Measurements from ENCODE around the gene PDE4B.
"Not testable (repeated sequence)": the region's sequence is repeated elsewhere in the genome, so short reads cannot be mapped to it uniquely, and the experiment has no call there.

Gene PDE4B

GRCh38 chr1:66069976-66070876, 277.5 kb downstream of the PDE4B start:
- no peak for DNase-seq

- DNase-seq: no peak
Measured at GRCh38 chr1:66073388-66073787, 280.7 kb downstream of the PDE4B start.

GRCh38 chr1:66074147-66074546, 281.5 kb downstream of the PDE4B start:
- no peak for DNase-seq

- DNase-seq: no peak
Measured at GRCh38 chr1:66078412-66078811, 285.7 kb downstream of the PDE4B start.

- no peak for DNase-seq
Measured at GRCh38 chr1:66083003-66083402, 290.3 kb downstream of the PDE4B start.

GRCh38 chr1:66084442-66084841, 291.7 kb downstream of the PDE4B start:
- no peak for DNase-seq

GRCh38 chr1:66085600-66085999, 292.9 kb downstream of the PDE4B start:
- DNase-seq: no peak

GRCh38 chr1:66088787-66089186, 296.1 kb downstream of the PDE4B start:
- DNase-seq: no peak

GRCh38 chr1:66090859-66091457, 298.3 kb downstream of the PDE4B start:
- no peak for DNase-seq

GRCh38 chr1:66095190-66095589, 302.5 kb downstream of the PDE4B start:
- DNase-seq: no peak

- DNase-seq: not testable (repeated sequence)
Measured at GRCh38 chr1:66100959-66101358, 308.3 kb downstream of the PDE4B start.

GRCh38 chr1:66104076-66104475, 311.4 kb downstream of the PDE4B start:
- DNase-seq: not testable (repeated sequence)

GRCh38 chr1:66108624-66109023, 315.9 kb downstream of the PDE4B start:
- no peak for DNase-seq

- DNase-seq: no peak
Measured at GRCh38 chr1:66112744-66113400, 320.2 kb downstream of the PDE4B start.

- no peak for DNase-seq
Measured at GRCh38 chr1:66119148-66119547, 326.5 kb downstream of the PDE4B start.

- no peak for DNase-seq
Measured at GRCh38 chr1:66124670-66125069, 332.0 kb downstream of the PDE4B start.

- not testable (repeated sequence) for DNase-seq
Measured at GRCh38 chr1:66128641-66129040, 335.9 kb downstream of the PDE4B start.

GRCh38 chr1:66132324-66132723, 339.6 kb downstream of the PDE4B start:
- no peak for DNase-seq

- DNase-seq: no peak
Measured at GRCh38 chr1:66134004-66134403, 341.3 kb downstream of the PDE4B start.

GRCh38 chr1:66135161-66135560, 342.5 kb downstream of the PDE4B start:
- no peak for DNase-seq

GRCh38 chr1:66136423-66136822, 343.7 kb downstream of the PDE4B start:
- DNase-seq: not testable (repeated sequence)

GRCh38 chr1:66137235-66137634, 344.5 kb downstream of the PDE4B start:
- no peak for DNase-seq

- DNase-seq: no peak
Measured at GRCh38 chr1:66138613-66139012, 345.9 kb downstream of the PDE4B start.

- DNase-seq: no peak
Measured at GRCh38 chr1:66140072-66140471, 347.4 kb downstream of the PDE4B start.

Measured in NCI-H2107 (cell line).